OCI-LY3 (cell line): ENCODE measurements around the gene KRT15.

Experiments
- CTCF ChIP-seq: fragments of 200-600, 300-600 bp; sonication (generic); IDR thresholded peaks from 2 replicates; pipeline ENCODE4 v1.5.1; 2014; ENCODE audit warnings: antibody characterized with exemption, low read length, low read depth
- EZH2phosphoT487 ChIP-seq: fragments of 200-600 bp; shearing (Covaris generic); IDR thresholded peaks from 2 replicates; pipeline ENCODE4 v1.6.1; 2018; ENCODE audit warnings: antibody characterized with exemption, mixed run types, low read depth

DNA sequence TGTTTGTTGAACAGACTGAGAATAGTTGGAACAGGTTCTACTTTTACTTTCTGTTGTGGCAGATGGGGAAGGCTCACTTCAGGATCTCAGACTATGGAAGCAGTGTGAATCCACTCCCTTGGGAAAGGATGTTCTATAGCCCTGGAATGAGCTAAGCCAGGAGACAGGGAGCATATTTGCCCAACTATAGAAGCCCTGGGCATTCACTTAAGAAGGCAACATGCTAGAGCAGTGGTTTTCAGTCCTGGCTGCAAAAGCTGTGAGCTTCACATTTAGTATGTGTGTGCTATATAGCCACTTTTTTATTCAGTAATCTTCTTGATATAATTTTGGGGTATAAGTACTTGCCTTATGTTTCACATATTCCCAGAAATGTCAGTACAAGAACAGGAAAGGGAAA lies 50.3 kb downstream of the KRT15 start:
- TF ChIP-seq CTCF, result no peak
- no peak for TF ChIP-seq EZH2phosphoT487
